IMR-90 (cell line): ENCODE results near the gene VRTN. TPM values are rescaled to one million over a fixed set of nuclear protein-coding genes. Genes with fewer than 3 reads are reported as not detected.

Experiments used
- ATAC-seq: fragments of 200-7000 bp; cut with Tn5 transposase; 2 replicates; pipeline ENCODE4 v1.9.1; 2020; ENCODE audit warnings: low read depth, mild to moderate bottlenecking, moderate library complexity
- BruUV-seq: library from RNA; stranded (reverse); fragments of 400-500 nt; replicated peaks from 2 replicates; lab custom pipeline; 2021; lab: Mats Ljungman, UMichigan
- CTCF ChIA-PET: fragments of 300-600 bp; formaldehyde crosslinking; extraction: SDS; loops from one replicate; lab custom pipeline; 2021; ENCODE audit warnings: antibody characterized with exemption; lab: Yijun Ruan, JAX
- POLR2A ChIA-PET: fragments of 300-600 bp; sonication (Branson Sonifier 250); formaldehyde crosslinking; loops from one replicate; lab custom pipeline; 2022; ENCODE audit warnings: antibody characterized with exemption; ENCODE audit not compliant: unreplicated experiment; lab: Charles Lee
- DNase-seq: peaks from one replicate; pipeline ENCODE4 v3.0.0; 2013
- H2AFZ ChIP-seq: replicated peaks from 2 replicates; pipeline ENCODE3; 2013; ENCODE audit warnings: low read length, mild to moderate bottlenecking; ENCODE audit not compliant: poor library complexity
- H2AK5ac ChIP-seq: 2 replicates; pipeline ENCODE4 v1.6.1; 2013; ENCODE audit warnings: low read depth, low read length, inconsistent platforms
- H2AK9ac ChIP-seq: replicated peaks from 2 replicates; pipeline ENCODE3; 2013; ENCODE audit warnings: mild to moderate bottlenecking, low read depth, low read length, moderate library complexity; ENCODE audit not compliant: poor library complexity
- H2BK120ac ChIP-seq: 2 replicates; pipeline ENCODE4 v1.6.1; 2013; ENCODE audit warnings: low read depth, low read length, inconsistent platforms
- H2BK15ac ChIP-seq: 3 replicates; pipeline ENCODE4 v1.6.1; 2013; ENCODE audit warnings: low read depth, low read length, inconsistent platforms
- H2BK20ac ChIP-seq: 2 replicates; pipeline ENCODE4 v1.6.1; 2013; ENCODE audit warnings: low read depth, mild to moderate bottlenecking, inconsistent platforms, low read length, moderate library complexity
- H2BK5ac ChIP-seq: 2 replicates; pipeline ENCODE4 v1.6.1; 2013; ENCODE audit warnings: mild to moderate bottlenecking, low read depth, low read length, inconsistent platforms; ENCODE audit not compliant: poor library complexity, severe bottlenecking
- H3K14ac ChIP-seq: replicated peaks from 2 replicates; pipeline ENCODE4 v1.6.1; 2013; ENCODE audit warnings: low read depth, low read length, inconsistent platforms
- H3K18ac ChIP-seq: 2 replicates; pipeline ENCODE4 v1.6.1; 2013; ENCODE audit warnings: low read depth, low read length, control low read depth
- H3K23ac ChIP-seq: 2 replicates; pipeline ENCODE4 v1.6.1; 2013; ENCODE audit warnings: low read depth, low read length, inconsistent platforms
- H3K27ac ChIP-seq: 2 replicates; pipeline ENCODE4 v1.5.1; 2013; ENCODE audit warnings: mild to moderate bottlenecking, control low read depth, low read length; ENCODE audit not compliant: insufficient read depth
- H3K27me3 ChIP-seq: 2 replicates; pipeline ENCODE4 v1.6.1; 2013; ENCODE audit warnings: low read length; ENCODE audit not compliant: control insufficient read depth, insufficient read depth
- H3K36me3 ChIP-seq: 2 replicates; pipeline ENCODE4 v1.6.1; 2013; ENCODE audit warnings: low read length, mixed read lengths; ENCODE audit not compliant: control insufficient read depth, insufficient read depth
- H3K4ac ChIP-seq: 2 replicates; pipeline ENCODE4 v1.6.1; 2013; ENCODE audit warnings: low read depth, low read length, inconsistent platforms
- H3K4me1 ChIP-seq: 2 replicates; pipeline ENCODE4 v1.6.1; 2013; ENCODE audit warnings: low read length, mixed read lengths; ENCODE audit not compliant: control insufficient read depth, insufficient read depth
- H3K4me2 ChIP-seq: 2 replicates; pipeline ENCODE4 v1.6.1; 2013; ENCODE audit warnings: low read depth, mild to moderate bottlenecking, control low read depth, low read length, moderate library complexity
- H3K4me3 ChIP-seq: 2 replicates; pipeline ENCODE4 v1.5.1; 2013; ENCODE audit warnings: low read depth, mild to moderate bottlenecking, control low read depth, low read length, moderate library complexity; ENCODE audit not compliant: insufficient read depth
- H3K56ac ChIP-seq: 2 replicates; pipeline ENCODE4 v1.6.1; 2013; ENCODE audit warnings: low read length, inconsistent platforms; ENCODE audit not compliant: insufficient read depth; ENCODE audit errors: extremely low read depth
- H3K79me1 ChIP-seq, 2 experiments: 2 replicates each; pipeline ENCODE4 v1.6.1; 2013; ENCODE audit warnings: low read length in 2 of 2, inconsistent platforms in 1 of 2, low read depth in 1 of 2
- H3K9ac ChIP-seq: 2 replicates; pipeline ENCODE4 v1.6.1; 2013; ENCODE audit warnings: low read depth, low read length, control low read depth
- H3K9me1 ChIP-seq: 2 replicates; pipeline ENCODE4 v1.6.1; 2013; ENCODE audit warnings: low read length, inconsistent platforms; ENCODE audit not compliant: insufficient read depth
- H3K9me3 ChIP-seq: 2 replicates; pipeline ENCODE4 v1.6.1; 2013; ENCODE audit warnings: low read length; ENCODE audit not compliant: control insufficient read depth, insufficient read depth
- H4K20me1 ChIP-seq: 2 replicates; pipeline ENCODE4 v1.6.1; 2013; ENCODE audit warnings: low read length, inconsistent platforms; ENCODE audit not compliant: insufficient read depth
- H4K5ac ChIP-seq: 2 replicates; pipeline ENCODE4 v1.6.1; 2013; ENCODE audit warnings: mild to moderate bottlenecking, low read depth, low read length, control low read depth
- H4K8ac ChIP-seq, 2 experiments: 2 replicates each; pipeline ENCODE4 v1.6.1; 2013; ENCODE audit warnings: low read depth in 2 of 2, low read length in 2 of 2, control low read depth in 1 of 2, inconsistent platforms in 1 of 2
- H4K91ac ChIP-seq: 2 replicates; pipeline ENCODE4 v1.6.1; 2013; ENCODE audit warnings: low read depth, low read length, inconsistent platforms; ENCODE audit not compliant: insufficient read depth
- BHLHE40 ChIP-seq: fragments of 150-350 bp; IDR thresholded peaks from 2 replicates; pipeline ENCODE4 v1.6.1; 2016; ENCODE audit warnings: mild to moderate bottlenecking, low read depth, low read length
- CEBPB ChIP-seq: IDR thresholded peaks from 2 replicates; pipeline ENCODE4 v1.6.1; 2012; ENCODE audit warnings: low read depth, low read length, improper control_type of control experiment
- CHD1 ChIP-seq: IDR thresholded peaks from 2 replicates; pipeline ENCODE4 v1.6.1; 2012; ENCODE audit warnings: low read depth, low read length, improper control_type of control experiment
- FOS ChIP-seq: fragments of 150-350 bp; IDR thresholded peaks from 2 replicates; pipeline ENCODE4 v1.6.1; 2016; ENCODE audit warnings: low read depth, low read length
- MAFK ChIP-seq: IDR thresholded peaks from 2 replicates; pipeline ENCODE4 v1.6.1; 2012; ENCODE audit warnings: low read depth, low read length, improper control_type of control experiment
- MAZ ChIP-seq: IDR thresholded peaks from 2 replicates; pipeline ENCODE4 v1.6.1; 2012; ENCODE audit warnings: low read depth, mild to moderate bottlenecking, low read length, improper control_type of control experiment, moderate library complexity, borderline replicate concordance
- MXI1 ChIP-seq: IDR thresholded peaks from 2 replicates; pipeline ENCODE4 v1.6.1; 2012; ENCODE audit warnings: low read depth, mild to moderate bottlenecking, low read length, moderate library complexity, borderline replicate concordance
- NFE2L2 ChIP-seq: fragments of 150-350 bp; IDR thresholded peaks from 2 replicates; pipeline ENCODE4 v1.6.1; 2016; ENCODE audit warnings: low read depth, mild to moderate bottlenecking, low read length
- POLR2A ChIP-seq: IDR thresholded peaks from 2 replicates; pipeline ENCODE4 v1.6.1; 2012; ENCODE audit warnings: mild to moderate bottlenecking, low read depth, low read length
- RAD21 ChIP-seq: IDR thresholded peaks from 2 replicates; pipeline ENCODE4 v1.6.1; 2012; ENCODE audit warnings: low read length, improper control_type of control experiment
- RCOR1 ChIP-seq: IDR thresholded peaks from 2 replicates; pipeline ENCODE4 v1.6.1; 2012; ENCODE audit warnings: mild to moderate bottlenecking, low read length, improper control_type of control experiment; ENCODE audit not compliant: insufficient replicate concordance
- RFX5 ChIP-seq: IDR thresholded peaks from 2 replicates; pipeline ENCODE4 v1.8.0; 2012; ENCODE audit warnings: low read depth, mild to moderate bottlenecking, low read length, moderate library complexity
- SMC3 ChIP-seq: fragments of 150-350 bp; IDR thresholded peaks from 2 replicates; pipeline ENCODE4 v1.6.1; 2016; ENCODE audit warnings: low read depth, mild to moderate bottlenecking, antibody characterized with exemption, low read length, moderate library complexity
- USF2 ChIP-seq: fragments of 150-350 bp; IDR thresholded peaks from 2 replicates; pipeline ENCODE4 v1.6.1; 2017; ENCODE audit warnings: mild to moderate bottlenecking, antibody characterized with exemption, low read length, low read depth
- WGBS, 2 experiments: methylation state at CpG; one replicate each; pipeline versions ENCODE4 v1.1.5 to v1.1.7; 2013; ENCODE audit warnings: missing lambda C conversion rate in 2 of 2; ENCODE audit not compliant: insufficient read length in 1 of 2; ENCODE audit errors: extremely low coverage in 2 of 2; 5-methylcytosine and 5-hydroxymethylcytosine counted together
- dilution Hi-C: fragments of 300-500 bp; cut with HindIII; formaldehyde crosslinking; loops from one replicate; pipeline ENCODE4 v1.14.3; 2018; ENCODE audit warnings: low sequenced_read_pairs; ENCODE audit not compliant: unreplicated experiment
- in situ Hi-C: fragments of 300-500 bp; cut with MboI; formaldehyde crosslinking; loops from 3 replicates; pipeline ENCODE4 v1.14.3; 2019; ENCODE audit warnings: low sequenced_read_pairs, inconsistent platforms, mixed read lengths
- intact Hi-C: fragments of 100-400 bp; cut with micrococcal nuclease; formaldehyde crosslinking; loops from 2 replicates; pipeline ENCODE4 v1.10.0; 2022
- polyA plus RNA-seq, 3 experiments: library from polyadenylated mRNA; depleted of rRNA; stranded (reverse); fragments of >200 nt; gene quantifications; 2 replicates each; pipeline ENCODE4 v1.2.3, GENCODE V29; 2012; ENCODE audit warnings: low replicate concordance in 1 of 3
- total RNA-seq: library from RNA; depleted of rRNA; stranded (reverse); fragments of >200 nt; gene quantifications from 2 replicates; pipeline ENCODE4 v1.2.3, GENCODE V29; 2012
- TF ChIP-seq, protein P1 (sequence below): fragments of 150-350 bp; IDR thresholded peaks from 2 replicates; pipeline ENCODE4 v1.6.1; 2016; ENCODE audit warnings: low read depth, mild to moderate bottlenecking, low read length, moderate library complexity, borderline replicate concordance
- TF ChIP-seq, protein P2 (sequence below): conservative IDR thresholded peaks from 2 replicates; pipeline ENCODE4 v1.5.1; 2012; ENCODE audit warnings: mild to moderate bottlenecking, low read depth, low read length, improper control_type of control experiment

VRTN gene
- total and polyA plus RNA-seq, 2 of the 4 experiments (the other 2 are of a cell fraction) = not detected

- Histone ChIP-seq H3K4ac (no peak overlapping the region), H4K8ac (no peak overlapping the region), H3K9ac (no peak overlapping the region), H3K18ac (no peak overlapping the region), H2BK15ac (no peak overlapping the region), H2BK5ac (no peak overlapping the region), H4K5ac (no peak overlapping the region), H4K91ac (no peak overlapping the region), H3K4me2 (no peak overlapping the region), H3K9me1 (no peaks in the 10 kb centered on the region), H2AFZ (no peak overlapping the region), H4K20me1 (no peaks in the 10 kb centered on the region), H3K56ac (no peak overlapping the region), H3K36me3 (no peaks in the 10 kb centered on the region), H3K4me1 (no peaks in the 10 kb centered on the region), H2BK120ac (no peak overlapping the region), H3K27ac (no peak overlapping the region), H3K23ac (no peak overlapping the region), H3K14ac (no peak overlapping the region), H3K4me3 (no peak overlapping the region), H2AK5ac (no peak overlapping the region), H2BK20ac (no peak overlapping the region), H3K79me1 (no peaks in the 10 kb centered on the region), H2AK9ac (no peak overlapping the region), H3K9me3 (no peaks in the 10 kb centered on the region), H3K27me3 (peaks cover 55% of the 10 kb centered on the region)
- in situ Hi-C loops (no loop called here), dilution Hi-C loops (no loop called here), intact Hi-C loops (no loop called here)
- no peak for TF ChIP-seq BHLHE40
- TF ChIP-seq SMC3 = no peak
- TF ChIP-seq, protein P1, sequence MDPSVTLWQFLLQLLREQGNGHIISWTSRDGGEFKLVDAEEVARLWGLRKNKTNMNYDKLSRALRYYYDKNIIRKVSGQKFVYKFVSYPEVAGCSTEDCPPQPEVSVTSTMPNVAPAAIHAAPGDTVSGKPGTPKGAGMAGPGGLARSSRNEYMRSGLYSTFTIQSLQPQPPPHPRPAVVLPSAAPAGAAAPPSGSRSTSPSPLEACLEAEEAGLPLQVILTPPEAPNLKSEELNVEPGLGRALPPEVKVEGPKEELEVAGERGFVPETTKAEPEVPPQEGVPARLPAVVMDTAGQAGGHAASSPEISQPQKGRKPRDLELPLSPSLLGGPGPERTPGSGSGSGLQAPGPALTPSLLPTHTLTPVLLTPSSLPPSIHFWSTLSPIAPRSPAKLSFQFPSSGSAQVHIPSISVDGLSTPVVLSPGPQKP = no peak
- no peak for TF ChIP-seq NFE2L2
- TF ChIP-seq RCOR1 = no peak
- TF ChIP-seq FOS = no peak
- TF ChIP-seq CEBPB = no peak
- no peak for TF ChIP-seq USF2
- no peak for TF ChIP-seq RAD21
- TF ChIP-seq, protein P2, sequence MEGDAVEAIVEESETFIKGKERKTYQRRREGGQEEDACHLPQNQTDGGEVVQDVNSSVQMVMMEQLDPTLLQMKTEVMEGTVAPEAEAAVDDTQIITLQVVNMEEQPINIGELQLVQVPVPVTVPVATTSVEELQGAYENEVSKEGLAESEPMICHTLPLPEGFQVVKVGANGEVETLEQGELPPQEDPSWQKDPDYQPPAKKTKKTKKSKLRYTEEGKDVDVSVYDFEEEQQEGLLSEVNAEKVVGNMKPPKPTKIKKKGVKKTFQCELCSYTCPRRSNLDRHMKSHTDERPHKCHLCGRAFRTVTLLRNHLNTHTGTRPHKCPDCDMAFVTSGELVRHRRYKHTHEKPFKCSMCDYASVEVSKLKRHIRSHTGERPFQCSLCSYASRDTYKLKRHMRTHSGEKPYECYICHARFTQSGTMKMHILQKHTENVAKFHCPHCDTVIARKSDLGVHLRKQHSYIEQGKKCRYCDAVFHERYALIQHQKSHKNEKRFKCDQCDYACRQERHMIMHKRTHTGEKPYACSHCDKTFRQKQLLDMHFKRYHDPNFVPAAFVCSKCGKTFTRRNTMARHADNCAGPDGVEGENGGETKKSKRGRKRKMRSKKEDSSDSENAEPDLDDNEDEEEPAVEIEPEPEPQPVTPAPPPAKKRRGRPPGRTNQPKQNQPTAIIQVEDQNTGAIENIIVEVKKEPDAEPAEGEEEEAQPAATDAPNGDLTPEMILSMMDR = no peak
- no peak for TF ChIP-seq MAZ
- TF ChIP-seq POLR2A = no peak
- no peak for TF ChIP-seq MXI1
- TF ChIP-seq MAFK = no peak
- no peak for TF ChIP-seq RFX5
- TF ChIP-seq CHD1 = no peak
- no peak for DNase-seq
- WGBS, 2 experiments = no CpG with 5 or more reads among the region's 1 CpG
- BruUV-seq = no TSS peak
- ChIA-PET POLR2A (no interaction called here), CTCF (no interaction called here)
- ATAC-seq = no peak
These were observed 523 bp upstream of the VRTN start for GRCh38 chr14:74347795-74348100.
